ENCODE results near the gene CTBP2.
"Not testable (repeated sequence)": the region's sequence is repeated elsewhere in the genome, so short reads cannot be mapped to it uniquely, and the experiment has no call there.

CTBP2 gene

DNA sequence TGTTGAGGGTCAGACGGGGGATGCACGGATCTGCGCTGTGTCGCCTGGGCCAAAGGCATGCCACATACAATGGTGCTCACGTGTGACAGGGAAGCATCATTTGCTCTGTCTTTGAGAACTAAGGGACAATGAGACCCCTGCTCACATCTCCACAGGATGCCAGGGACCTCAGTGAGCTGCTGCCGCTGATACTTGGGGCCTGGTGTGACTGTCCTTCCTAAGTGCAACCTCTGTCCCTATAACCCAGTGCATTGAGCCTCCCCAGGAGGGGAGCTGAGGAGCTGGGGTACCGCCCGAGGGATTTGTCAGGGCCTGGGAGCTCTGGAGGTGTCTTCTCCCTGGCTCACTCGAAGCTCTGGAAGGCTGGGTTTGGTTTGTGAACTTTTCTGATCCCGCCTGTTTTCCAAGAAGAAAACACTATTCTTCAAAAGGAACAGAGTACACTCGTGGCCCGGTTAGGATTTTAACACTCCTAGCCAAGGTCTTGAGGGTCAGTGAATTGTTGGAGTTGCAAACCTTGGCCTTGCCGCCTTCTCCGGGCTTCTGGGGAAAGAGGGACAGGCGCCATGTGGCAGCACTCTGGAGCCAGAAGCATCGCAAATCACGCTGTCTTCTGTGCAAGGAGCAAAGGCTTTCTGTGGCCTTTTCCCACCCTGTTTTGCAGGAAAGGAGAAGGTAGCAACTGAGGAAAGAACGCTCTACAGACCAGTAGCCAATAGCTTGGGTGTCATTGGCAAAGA lies 26.2 kb upstream of the CTBP2 start:
- DNase-seq (ENCODE audit: low spot score): no peak

DNA sequence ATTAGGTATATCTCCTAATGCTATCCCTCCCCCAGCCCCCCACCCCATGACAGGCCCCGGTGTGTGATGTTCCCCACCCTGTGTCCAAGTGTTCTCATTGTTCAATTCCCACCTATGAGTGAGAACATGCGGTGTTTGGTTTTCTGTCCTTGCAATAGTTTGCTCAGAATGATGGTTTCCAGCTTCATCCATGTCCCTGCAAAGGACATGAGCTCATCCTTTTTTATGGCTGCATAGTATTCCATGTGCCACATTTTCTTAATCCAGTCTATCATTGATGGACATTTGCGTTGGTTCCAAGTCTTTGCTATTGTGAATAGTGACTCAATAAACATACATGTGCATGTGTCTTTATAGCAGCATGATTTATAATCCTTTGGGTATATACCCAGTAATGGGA lies 18.7 kb upstream of the CTBP2 start:
- DNase-seq (ENCODE audit: low spot score): not testable (repeated sequence)

DNA sequence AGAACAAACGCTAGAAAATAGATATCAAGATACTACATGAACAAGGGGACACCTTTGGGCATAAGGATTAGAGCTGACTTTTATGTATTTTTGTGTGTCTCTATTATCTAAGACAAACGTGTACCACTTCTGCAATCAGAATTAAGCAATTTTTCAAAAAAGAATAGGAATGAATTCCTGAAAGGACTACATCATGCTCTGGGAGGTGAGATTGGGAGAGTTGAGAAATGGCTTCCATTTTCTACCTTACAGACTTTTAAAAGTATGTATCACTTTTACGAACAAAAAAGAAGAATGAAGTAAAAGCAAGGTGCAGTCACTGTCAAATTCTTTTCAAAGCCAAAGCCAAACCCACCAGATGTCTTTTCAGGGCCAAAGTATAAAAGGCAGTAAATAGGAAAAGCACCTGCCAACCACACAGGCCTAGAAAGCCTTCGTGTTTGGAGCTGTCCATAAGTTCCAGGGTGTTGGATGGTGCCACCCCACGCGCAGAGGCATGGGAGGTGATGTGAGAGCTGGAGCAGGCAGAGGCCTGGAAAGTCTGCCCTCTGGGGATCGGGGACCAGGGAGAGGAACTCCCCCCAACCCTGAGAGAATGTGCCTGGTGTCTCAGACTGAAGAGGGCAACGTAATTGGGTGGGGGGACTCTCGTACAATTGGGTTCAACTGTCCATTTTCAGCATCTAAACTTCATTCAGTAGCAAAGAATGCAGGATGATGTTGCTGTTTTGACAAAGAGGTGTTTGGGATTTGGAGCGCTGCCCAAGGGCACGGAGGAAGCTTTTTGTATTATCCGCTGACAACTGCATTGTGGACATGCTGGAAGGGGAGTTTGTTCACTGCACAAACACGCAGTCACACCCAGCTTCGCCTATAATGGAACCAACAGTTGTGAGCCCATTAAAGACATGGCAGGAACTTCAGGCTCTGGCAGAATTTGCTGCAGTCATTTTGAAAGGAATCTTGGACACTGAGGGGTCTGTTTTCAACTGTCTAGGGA lies 17.6 kb upstream of the CTBP2 start:
- DNase-seq (ENCODE audit: low spot score): no peak

DNA sequence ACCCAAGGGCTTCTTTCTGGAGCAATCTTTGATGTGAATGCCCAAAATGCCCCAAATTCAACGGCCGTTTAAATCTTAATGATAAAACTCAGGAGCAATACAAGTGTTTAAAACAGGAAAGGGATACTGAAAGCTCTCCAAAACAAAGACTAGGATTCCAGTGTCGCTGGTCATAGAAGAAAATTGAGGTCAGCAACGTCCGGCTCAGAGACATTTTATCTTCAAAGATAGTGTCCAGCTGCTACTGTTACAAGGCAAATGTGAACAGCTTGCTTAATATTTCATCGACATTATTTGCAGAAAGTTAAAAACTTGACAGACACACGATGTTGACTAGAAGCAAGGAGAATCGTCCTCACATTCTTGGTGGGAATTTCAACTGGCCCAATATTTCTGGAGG lies 15.4 kb upstream of the CTBP2 start:
- no peak for DNase-seq (ENCODE audit: low spot score)

DNA sequence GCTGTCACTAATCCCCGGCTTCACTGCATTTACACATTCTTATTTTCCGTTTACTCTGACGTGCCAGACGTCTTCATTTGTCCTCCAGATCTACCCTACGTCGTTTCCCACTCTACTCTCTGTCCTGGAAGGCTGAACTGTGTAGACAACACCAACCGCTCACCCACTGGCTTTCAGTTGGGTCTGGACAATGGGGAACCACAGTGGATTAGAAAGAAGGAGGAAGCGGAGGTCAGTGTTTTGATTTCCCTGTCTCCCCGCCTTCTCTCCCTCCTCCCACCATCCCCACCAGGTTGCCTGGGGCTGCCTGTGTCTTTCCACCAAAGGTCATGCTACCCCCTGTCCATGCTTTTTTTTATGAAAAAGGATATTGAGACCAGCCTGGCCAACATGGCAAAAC lies 14.0 kb upstream of the CTBP2 start:
- DNase-seq (ENCODE audit: low spot score): no peak

DNA sequence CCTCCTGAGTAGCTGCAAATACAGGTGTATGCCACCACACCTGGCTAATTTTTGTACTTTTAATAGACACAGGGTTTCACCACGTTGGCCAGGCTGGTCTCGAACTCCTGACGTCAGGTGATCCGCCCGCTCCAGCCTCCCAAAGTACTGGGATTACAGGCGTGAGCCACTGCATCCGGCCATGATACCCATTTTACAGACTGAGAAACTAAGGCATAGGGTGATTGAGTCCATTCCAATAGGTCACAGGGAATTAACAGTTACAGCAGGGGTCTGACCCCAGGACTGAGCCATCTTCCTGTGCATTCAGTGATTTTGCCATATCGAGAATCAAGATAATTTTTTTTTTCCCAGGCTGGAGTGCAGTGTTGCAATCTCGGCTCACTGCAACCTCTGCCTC lies 12.3 kb upstream of the CTBP2 start:
- no peak for DNase-seq (ENCODE audit: low spot score)

DNA sequence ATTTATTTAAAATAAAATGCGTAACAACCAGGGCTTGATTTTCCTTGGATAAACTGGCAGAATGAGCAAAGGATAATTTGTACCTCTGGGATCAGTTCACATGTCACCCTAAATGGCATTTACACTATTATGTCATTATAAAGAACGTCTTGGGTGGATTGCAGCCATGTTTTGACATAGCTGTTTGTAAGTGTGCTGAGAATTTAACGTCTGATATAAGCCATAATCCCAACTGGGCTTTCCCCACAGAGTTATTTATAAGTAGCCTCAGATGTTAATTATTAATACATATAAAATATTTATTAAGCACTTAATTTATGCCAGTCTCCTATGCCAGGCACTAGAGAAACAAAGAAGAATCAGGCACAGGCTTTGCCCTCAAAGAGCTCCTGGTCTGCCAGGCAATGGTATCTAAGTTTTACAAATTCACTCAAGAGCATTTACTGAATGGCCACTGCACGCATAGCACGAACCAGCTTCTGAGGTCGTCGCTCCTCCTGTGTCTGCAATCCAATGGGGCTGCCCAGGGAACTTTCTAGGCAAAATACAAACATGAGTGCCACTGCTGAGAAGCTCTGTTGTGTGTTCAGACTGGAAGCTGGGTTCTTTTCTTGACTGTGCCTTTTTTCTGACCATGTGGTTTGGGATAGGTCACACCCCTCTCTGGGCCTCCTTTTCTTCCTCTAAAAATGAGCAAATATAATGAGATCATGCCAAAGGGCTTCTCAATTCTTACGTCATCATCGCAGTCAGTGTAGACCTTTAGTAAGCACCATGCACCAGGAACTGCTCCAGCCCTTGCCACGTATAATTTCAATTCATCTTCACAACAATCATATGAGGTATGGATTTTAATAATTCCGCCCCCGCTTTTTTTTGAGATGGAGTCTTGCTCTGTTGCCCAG lies 11.3 kb upstream of the CTBP2 start:
- no peak for DNase-seq (ENCODE audit: low spot score)

DNA sequence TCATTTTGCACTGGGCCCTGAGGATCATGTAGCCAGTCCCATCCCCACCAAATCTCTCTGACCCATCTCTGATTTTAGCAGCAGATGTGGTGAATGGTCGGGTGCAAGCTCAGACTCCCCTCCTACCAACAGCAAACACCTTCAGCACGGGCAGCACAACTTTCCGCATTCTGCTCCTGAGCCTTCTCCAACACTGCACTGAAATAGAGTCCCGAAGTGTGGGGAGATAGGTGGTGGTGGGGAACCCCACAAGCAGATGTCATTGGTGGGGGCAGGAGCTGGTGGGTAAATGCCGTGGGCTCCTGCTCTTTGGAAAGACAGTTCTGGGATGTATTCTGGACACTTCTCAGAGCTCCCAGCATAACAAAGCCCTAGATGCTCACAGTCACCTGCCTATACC lies 9.6 kb upstream of the CTBP2 start:
- no peak for DNase-seq (ENCODE audit: low spot score)

DNA sequence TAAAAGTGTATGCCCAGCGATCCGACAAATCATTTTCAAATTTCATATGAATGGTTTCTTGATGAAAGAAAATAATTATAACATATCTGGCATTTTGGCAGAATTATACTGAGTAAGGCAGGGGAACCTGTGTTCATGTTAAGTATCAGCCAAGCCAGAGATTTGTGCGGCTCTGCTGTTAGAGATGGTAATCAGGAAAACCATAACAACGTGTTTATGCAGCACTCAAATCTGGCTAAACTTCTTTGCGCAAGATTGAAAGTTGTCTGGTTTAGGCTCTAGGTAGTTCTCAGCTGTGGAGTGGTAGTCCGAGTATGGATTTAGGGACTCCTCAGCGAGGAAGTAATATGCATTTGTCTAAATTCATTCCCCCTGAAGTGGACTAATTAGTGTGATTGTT lies 8.9 kb upstream of the CTBP2 start:
- no peak for DNase-seq (ENCODE audit: low spot score)

DNA sequence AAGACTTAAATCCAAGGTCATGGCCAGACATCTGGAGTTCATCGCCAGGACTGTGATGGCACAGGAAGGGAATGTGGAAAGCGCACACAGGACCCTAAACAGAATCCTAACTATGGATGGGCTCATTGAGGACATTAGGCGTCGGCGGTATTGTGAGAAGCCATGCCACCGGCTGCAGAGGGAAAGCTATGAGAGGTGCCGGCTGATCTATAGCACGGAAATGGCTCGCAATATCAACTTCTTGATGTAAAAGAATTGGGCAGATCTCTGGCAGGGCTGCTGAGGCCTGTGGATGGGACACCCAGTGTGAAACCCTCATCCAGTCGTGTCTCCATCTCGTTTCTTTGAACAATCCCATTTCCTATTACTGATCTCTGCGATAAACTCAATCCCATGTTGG lies 6.3 kb upstream of the CTBP2 start:
- DNase-seq (ENCODE audit: low spot score): no peak

DNA sequence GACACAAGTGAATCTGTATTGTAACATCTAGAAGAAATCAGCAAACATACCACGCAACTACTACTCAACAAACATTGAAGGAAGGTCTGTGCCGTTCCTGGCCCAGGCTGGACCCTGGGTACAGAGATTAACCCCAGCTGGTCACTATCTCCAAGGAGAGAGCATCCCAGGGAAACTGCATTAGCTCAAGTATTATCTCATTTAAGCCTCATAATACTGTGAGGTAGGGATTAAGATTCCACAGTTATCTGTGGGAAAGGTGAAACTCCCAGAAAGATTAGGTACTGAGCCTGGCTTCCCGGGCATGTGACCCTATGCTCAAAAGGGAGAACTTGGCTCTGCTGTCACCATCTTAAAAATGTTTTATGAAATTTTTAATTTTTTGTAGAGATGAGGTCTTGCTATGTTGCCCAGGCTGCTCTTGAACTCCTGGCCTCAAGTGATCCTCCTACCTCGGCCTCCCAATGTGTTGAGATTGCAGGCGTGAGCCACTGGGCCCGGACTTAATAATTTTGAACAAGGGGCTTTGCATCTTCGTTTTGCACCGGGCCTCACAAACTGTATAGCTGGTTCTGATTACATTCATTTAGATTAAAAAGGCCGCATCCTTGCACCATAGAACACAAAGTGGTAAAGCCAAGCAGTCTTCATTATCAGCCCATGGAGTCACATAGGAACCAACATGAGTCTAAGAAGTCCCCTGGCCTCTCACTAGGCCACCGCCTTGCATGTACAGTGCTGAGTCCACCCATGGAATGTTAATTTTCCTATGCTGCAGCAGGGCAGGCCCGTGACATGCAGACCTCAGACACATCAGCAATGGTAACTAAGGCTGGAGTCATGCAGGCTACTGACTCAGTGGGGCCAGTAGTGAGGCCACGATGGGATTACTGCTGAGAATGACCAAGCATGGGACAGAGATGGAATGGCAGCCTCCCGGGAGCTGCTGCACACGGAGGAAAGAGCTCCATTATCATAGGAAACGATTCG lies 5.5 kb upstream of the CTBP2 start:
- no peak for DNase-seq (ENCODE audit: low spot score)

DNA sequence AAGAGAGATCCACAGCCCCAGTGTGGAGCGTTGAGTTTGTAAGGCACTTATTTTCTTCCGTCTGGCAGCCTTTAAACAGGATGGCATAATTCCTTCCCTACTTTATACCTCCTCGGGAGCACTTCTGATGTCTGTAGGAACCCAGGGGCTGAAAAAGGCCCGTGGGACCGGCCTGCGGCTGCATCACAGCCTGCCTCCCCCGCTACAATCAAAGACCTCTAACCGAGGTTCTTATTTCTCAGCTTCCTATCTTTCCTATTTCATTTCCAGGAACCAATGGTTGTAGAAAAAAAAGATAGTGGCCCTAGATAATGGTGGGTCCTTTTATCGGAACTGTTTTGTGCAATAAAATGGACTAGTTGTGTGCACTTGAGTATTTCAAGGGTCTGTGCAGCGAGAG lies 4.1 kb upstream of the CTBP2 start:
- DNase-seq (ENCODE audit: low spot score): no peak

DNA sequence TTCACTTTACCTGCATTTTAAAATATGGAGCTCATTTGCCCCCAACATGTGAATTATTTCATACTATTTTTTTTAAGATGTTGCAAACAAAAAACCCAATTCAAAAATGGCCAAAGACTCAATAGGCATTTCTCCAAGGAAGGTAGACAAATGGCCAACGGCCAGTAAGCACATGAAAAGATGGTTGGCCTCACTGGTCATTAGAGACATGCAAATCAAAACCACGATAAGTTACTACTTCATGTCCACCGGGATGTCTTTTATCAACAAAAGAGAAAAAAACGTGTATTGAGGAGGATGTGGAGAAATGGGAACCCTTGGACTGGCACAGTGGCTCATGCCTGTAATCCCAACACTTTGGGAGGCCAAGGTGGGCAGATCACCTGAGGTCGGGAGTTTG lies 3.4 kb upstream of the CTBP2 start:
- no peak for DNase-seq (ENCODE audit: low spot score)

DNA sequence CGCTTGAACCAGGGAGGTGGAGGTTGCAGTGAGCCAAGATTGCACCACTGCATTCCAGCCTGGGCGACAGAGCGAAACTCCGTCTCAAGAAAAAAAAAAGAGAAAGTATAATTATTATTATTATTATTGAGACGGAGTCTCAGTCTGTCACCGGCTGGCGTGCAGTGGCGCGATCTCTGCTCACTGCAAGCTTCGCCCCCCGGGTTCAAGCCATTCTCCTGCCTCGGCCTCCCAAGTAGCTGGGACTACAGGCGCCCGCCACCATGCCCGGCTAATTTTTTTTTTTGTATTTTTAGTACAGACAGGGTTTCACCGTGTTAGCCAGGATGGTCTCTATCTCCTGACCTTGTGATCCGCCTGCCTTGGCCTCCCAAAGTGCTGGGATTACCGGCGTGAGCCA lies 2.9 kb upstream of the CTBP2 start:
- DNase-seq (ENCODE audit: low spot score): not testable (repeated sequence)

DNA sequence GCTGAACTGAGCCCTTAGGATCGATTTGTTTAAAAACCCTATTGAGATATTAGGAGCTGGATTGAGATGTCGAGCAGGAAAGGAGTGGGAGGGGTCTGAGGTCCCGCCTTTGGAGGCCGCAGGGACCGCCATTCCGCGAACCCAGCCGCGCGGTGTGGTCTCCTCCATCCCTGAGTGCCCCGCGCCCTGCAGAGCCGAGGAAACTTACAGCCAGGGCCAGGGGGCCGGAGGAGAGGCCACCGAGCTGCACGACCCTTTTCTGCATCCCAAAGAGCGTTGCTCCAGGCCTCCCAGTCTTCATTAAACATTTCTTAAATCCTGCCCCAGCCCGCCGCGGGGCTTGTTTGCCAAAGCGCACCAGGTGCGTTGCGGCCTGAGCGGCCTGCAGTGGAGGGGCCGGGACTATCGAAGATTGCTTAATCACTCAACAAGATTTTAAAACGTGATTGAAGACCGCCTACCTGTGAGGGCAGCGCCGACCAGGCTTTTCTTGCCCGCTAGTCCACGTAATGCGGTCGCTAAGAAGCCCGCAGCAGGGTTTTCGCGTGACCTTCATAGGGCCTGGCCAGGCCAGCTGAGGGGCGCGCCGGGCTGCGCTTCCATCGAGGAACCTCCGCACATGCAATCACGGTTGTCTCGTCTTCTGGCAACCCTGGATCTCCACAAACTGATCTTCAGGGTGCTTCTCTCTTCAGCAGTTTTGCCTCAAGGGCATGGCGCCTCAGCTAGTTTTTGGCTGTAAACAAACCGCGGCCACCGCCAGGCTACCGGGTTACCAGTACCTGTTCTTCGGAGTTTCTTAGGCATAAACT lies 2.0 kb upstream of the CTBP2 start:
- DNase-seq (ENCODE audit: low spot score): no peak

DNA sequence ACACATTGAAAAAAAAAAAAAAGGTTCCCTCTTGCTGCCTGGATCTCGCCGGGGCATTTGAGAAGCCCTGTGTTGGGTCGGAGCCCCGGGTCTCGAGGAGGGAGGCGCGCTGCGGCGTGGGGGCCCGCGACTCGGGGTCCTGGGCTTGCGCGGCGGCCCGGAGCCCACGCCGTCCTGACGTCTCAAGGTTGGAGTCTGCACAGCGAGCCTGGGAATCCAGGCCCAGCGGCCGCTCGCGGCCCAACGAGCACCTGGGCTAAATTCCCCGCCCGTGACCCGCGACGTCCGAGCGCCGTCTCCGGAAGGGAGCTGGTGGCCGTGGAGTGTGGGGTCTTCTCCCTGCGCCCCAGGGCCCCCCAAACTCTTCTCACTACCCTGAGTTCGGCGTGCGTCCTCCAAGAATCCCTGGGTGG lies 1.4 kb upstream of the CTBP2 start:
- DNase-seq (ENCODE audit: low spot score): no peak

DNA sequence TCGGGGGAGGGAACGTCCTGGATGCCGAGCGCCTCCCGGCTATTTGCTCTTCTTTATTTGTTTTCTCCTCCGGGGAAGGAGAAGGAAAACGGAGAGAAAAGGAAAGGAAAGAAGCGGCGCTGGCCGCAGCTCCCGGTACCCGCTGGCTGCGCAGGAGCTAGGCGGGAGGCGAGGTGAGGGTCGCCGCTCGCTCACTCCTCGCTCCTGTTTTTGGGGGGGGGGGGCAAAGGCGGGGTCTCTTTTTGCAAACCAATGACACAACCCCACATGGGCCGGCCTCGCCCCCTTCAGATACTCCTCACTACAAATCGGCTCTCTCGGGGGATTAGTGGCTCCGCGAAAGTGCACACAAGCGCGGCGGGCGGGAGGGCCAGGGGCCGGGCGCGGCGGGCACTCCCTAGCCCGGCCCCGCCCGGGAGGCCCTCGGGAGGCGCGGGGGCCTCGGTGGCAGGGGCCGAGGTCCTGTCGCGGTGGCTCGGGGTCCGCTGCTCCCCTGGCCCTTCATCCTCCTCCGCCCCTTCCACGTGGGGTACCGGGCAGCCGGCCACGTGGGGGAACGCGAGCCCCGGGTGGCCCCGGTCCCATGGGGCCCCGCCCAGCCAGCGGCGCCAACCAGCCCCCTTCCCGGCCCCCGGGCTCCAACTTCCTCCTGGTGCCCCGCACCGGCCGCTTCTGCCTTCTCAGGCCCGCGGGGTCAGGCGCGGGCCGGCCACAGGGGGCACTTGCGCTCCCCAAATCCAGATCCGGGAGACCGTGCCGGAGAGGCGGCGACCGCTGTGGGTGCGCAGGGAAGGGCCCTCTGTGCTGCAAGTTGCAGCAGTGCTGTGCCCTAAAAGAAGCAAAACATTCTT lies 718 bp upstream of the CTBP2 start:
- peak; percentile 13 for DNase-seq (ENCODE audit: low spot score)

DNA sequence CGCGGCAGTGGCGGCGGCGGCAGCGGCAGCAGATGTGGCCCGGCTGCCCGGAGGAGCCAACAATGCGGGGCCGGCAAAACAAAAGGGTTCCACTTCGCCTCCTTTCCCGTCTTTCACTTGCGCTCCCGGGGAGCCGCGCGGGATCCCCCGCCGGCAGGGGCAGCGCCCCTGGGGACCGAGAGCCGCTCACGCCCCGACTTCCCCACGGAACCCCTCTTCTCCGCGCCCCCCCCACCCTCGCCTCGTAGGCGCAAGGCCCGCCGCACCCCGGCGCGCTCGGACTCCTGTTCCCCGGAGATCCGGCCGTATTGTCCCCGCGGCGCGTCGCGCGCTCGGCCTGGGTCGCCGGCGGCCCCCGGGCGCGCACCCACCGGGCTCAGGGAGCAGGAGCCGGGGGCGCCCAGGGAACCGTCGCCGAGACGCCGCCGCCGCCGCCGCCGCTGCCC lies 854 bp downstream of the CTBP2 start:
- no peak for DNase-seq (ENCODE audit: low spot score)
